NOMO-1 treated with dmso at 0.1 percent for 144 hours (cell line): ENCODE measurements around the gene WDR27.
"Not testable (repeated sequence)": the region's sequence is repeated elsewhere in the genome, so short reads cannot be mapped to it uniquely, and the experiment has no call there.

Source experiments
- DNase-seq: peaks from one replicate; lab custom pipeline; 2025; ENCODE audit not compliant: unreplicated experiment; lab: John Stamatoyannopoulos, UW

Gene WDR27

DNA sequence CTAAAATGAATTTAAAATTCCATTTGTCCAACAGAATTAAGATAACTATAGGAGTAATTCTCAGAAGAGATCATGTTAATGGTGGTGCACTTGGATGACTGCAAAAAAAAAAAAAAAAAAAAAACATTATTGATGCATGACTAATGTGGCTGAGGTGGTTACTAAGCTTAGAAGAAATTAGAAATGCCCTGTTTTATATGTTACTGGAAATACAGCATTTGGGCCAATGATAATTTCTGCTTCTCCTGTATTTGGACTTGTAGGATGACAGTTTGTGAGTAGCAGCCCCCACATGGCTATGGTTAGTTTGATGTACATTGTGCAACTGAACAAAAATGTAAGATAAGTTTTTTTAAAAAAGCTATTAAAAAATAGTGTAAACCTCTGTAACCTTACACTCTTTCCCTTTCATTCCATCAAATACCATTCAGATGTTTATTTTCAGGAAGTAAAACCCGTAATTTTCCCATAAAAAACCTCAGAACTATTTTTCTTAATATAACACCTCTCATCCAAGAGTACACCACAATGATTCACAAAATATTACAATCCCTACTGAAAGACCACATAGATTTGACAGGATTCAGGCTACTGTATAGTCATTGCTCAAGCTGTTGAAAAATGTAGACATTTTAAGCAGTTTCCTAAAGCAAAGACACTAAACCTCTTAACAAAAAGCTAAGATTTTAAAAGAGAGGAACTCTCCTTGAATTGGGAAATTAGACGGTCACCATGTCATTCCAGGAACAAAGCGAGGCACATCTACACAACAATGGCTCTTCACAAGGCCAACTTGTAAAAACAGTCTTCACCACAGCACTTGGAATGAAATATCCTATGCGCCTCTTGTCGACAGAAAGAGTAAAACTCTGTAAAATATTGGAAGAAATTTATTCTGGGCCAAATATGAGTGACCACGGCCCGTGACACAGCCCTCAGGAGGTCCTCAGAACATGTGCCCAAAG lies 83.0 kb downstream of the WDR27 start:
- no peak for DNase-seq

DNA sequence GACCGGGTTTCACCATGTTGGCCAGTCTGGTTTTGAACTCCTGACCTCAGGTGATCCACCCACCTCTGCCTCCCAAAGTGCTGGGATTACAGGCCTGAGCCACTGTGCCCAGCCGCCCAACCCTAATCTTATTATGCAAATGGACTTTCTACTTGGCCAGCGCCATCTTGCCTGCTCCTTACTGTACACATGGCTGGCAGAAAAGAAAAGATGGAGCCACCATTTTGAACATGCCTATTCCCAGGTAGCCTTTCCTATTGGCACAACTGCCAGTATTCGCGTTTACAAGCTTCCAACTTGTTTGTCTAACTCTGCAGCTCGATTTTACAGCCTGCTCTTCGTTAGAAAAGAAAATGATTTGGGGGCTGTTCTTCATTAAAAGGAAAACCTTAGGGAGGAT lies 84.3 kb downstream of the WDR27 start:
- DNase-seq, result no peak

DNA sequence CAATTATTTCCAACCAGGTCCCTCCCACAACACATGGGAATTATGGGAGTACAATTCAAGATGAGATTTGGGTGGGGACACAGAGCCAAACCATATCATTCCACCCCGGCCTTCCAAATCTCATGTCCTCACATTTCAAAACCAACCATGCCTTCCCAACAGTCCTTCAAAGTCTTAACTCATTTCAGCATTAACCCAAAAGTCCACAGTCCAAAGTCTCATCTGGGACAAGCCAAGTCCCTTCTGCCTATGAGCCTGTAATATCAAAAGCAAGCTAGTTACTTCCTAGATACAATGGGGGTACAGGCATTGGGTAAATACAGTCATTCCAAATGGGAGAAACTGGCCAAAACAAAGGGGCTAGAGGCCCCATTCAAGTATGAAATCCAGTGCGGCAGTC lies 93.2 kb downstream of the WDR27 start:
- not testable (repeated sequence) for DNase-seq

DNA sequence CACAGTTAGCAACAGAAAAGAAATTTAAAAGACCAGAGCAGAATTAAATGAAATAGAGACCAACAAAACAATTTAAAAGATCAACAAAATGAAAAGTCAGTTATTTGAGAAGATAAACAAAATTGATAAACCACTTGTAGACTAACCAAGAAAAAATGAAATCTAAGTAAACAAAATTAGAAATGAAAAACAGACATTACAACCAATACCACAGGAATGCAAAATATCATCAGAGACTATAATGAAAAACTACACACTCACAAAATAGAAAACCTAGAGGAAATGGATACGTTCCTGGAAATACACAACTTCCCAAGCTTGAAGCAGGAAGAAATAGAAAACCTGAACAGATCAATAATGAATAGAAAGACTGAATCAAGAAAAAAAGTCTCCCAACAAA lies 97.8 kb downstream of the WDR27 start:
- DNase-seq, result no peak

DNA sequence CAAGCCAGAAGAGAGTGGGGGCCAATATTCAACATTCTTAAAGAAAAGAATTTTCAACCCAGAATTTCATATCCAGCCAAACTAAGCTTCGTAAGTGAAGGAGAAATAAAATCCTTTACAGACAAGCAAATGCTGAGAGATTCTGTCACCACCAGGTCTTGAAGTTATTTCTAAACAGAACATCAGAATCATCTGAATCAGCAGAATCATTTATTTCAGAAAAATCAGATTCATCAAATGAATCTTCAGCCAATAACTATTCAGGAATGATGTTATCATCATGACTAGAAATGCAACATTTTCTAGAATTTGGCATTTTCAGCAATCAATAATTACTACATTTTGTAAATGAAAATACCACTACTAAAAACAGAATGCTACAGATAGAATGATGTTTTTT lies 100.7 kb downstream of the WDR27 start:
- DNase-seq, result not testable (repeated sequence)

DNA sequence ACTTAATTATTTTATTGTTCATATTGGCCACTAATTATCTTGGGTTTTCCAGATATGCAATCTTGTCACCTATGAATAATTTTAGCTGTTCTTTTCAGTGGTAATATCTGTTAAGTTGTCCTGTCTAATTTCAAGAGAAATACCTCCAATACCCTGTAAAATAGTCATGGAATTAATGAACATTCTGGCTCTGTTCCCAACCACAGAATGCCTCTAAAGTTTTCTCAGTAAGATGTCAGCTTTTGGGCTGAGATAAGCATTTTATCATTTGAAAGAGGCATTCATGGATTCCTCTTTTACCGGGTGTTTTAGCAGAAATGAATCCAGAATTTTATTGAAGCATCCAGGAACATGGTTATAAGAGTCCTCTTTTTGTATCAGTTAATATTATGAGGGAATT lies 109.3 kb downstream of the WDR27 start:
- no peak for DNase-seq

DNA sequence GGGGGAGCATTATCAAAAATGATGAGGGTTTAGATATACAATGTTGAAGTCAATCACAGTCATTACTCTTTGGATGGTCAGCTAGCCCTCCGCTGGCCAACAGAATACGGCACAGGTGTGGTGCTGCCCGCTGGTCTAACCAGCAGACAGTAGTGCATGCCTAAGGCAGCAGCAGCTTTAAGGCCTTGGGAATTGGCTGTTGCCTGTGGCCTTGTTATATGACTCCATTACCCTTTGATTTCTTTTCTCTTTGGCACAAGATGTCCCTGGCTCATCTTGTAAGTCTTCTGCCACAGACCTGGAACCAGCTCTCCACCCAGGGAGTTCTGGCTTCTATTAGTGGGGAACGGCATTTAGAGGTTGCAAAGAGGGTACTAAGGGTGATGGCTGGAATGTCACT lies 110.2 kb downstream of the WDR27 start:
- no peak for DNase-seq

DNA sequence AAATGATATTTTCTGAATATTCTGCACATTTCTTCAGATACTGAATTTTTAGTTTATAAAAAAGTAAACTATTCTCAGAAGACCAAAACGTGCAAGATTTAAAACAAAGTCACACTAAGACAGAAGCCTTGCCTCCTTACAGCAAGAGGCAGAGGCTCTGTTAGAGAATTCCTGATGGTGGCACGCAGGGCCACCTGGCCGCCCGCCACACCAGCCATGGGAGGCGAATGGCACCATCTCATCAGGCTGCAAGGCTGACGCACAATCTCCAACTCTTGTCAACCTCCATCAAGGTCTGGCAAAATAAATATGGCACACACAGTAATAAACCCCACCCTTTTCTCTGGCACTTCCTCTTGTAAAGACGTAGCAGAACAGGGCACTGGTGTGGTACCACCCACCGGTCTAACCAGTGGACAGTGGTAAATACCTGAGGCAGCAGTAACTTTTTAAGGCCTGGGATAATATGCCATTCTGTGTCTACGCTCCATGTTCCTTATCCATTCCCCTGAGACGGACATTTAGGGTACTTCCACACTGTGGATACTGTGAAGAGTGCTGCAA lies 111.4 kb downstream of the WDR27 start:
- no peak for DNase-seq

DNA sequence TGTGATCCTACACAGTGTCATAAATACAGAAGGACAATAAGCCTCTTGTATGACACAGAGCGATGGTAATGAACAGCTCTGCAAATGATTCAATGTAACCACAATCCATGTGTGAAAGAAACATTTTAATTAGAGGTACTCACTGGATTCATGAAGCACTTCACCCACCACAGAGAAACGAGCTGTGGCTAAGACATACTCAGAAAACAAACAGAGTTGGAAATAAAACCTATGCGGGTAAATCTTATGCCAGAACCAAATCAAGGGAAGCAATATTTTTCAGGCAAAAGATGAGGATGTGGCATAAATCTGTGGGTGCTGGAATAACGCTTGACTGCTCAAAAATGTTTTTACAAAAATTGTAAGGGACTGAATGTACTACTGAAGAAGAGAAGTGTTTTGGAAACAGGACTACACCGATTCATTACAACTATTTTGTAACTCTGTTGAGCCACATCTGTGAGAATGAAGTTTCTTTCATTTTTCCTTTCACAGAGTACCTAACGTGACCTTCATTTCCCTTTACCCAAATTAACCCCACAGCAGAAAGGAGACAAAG lies 112.1 kb downstream of the WDR27 start:
- no peak for DNase-seq

DNA sequence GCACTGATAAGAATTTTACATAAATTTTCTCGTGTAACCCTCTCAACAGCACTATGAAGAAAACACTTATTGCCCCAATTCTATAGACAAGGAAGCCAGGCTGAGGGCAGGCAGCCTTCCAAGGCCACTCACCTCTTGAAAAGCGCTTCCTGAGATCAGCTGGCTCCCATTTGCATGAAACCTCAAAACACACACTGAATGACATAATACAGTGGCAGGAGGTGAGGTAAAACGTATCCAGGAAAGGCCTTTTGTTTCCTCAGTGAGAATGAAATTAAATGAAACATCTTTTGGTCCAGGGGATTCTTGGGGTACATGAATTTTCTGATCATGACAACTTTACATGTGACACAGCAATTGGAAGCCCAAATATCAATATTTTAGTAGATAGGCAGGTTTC lies 112.5 kb downstream of the WDR27 start:
- no peak for DNase-seq

DNA sequence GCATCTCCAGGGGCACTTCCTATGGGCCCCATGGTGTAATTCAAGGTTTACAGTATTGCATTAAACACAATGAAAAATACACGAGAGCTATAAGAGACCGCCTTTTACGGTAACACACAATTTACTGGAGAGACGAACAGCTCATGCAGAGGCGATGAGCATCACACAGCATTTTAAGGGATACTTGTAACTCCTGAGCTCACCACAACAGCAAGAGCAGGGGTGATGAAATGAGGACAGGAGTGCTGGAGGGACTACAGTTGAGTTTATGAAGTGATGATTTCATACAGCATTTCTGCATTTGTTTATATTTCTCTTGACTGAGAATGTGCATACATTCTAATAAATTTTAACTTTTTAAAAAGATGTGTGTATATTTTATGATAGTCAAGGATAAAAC lies 113.9 kb downstream of the WDR27 start:
- no peak for DNase-seq

DNA sequence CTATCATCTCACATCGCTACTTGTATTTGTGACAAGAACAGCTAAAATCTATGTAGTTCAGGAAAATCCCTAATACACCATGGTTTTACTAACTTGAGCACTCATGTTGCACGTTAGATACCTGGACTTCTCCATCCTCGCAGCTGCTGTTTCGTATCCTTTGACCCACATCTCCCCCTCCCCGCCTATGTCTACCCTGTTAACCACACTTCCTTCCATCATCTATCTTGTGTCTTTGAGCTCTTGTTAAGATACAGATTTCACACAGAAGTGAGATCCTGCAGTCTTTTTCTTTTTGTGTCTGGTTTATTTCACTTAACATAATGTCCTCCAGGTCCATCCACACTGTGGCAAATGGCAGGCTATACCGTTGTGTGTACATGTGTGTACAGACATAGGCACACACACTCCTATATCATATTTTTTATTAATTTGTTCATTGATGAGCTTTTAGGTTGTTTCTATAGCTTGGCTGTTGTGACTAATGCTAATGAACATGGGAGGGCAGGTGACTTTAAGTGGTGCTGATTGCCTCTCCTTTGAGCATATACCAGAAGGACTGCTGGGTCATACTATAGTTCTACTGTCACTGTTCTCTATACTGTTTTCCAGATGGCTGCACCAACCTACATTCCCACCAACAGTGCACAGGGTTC lies 117.8 kb downstream of the WDR27 start:
- no peak for DNase-seq

DNA sequence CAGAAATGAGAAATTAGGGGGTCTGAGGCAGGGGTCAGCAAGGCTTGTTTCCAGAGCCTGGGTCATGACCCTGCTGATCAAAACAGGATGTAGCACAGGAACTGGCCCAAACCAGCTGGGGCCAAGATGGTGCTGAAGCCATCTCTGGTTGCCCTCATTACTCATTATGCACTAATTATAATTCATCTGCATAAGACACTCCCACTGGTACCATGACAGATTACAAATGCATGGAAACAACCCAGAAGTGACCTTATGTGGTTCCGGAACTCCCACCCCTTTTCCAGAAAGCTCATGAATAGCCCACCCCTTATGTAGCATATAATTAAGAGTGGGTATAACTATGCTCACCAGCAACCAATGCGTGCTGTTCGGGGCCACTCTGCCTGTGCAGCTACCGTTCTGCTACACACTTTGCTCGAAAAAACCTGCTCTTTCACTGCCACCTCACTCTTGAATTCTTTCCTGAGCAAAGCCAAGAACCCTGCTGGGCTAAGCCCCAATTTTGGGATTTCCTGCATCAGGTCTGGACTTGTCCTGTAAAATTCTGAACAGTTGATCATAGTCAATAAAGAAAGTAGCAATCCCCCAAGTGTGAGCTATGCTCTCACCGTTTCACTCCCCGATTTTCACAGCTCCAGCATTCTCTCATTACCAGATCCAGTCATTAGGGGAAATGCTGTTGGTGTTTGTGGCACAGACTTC lies 122.3 kb downstream of the WDR27 start:
- no peak for DNase-seq

DNA sequence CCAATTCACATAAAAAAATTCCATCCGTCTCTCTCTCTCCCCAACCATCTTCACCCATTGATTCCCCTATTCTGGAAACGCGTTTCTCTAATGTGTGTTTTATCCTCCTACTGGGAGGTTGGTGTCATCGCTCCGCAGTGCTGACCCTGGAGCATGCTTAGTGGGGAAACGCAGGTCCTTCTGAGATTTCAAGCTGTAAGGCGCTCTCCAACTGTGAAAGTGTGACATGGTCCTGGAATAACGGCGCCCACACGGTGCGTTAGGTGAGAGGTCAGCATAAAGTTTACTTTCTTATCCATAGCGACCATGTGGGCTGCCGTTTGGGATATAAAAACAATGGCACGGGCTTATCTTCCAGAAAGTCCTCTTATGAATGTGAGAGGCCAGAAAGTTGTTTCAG lies 123.9 kb downstream of the WDR27 start:
- DNase-seq, result no peak

DNA sequence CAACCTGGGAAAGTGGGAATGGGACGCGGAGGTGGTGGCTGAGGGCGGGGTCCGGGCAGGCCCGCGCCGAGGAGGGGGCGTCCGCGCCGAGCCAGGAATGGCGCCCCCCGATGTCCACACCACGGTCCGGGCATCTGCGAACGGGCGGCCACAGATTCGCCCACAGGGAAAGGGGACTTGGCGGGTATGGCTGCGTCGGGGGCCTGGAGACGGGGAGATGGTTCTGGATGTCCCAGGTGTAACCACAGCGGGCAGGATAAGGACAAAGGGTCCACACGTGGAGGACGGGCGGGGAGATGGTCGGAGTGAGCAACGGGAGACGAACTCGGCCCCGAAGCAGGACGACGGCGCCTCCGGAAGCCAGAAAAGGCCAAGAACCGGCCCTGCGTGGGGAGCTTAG lies 124.6 kb downstream of the WDR27 start:
- DNase-seq, result no peak

DNA sequence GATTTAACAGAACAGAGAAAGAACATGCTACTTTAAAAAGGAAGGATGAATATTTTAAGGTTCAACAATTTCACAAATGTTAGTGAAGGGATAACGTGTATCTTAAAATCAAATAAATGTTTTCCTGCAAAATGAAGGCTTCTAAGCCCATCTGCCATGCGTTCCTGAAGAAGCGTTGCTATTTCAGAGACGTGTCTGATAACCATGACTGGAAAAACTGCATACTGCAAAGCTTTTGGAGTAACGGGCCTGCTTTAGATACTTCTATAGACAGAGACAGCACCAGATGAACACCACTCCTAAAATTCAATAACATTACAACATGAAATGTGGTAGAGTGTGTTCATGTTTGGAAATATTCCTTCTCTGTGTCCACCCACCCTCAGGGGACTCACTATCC lies 126.0 kb downstream of the WDR27 start:
- DNase-seq, result no peak

DNA sequence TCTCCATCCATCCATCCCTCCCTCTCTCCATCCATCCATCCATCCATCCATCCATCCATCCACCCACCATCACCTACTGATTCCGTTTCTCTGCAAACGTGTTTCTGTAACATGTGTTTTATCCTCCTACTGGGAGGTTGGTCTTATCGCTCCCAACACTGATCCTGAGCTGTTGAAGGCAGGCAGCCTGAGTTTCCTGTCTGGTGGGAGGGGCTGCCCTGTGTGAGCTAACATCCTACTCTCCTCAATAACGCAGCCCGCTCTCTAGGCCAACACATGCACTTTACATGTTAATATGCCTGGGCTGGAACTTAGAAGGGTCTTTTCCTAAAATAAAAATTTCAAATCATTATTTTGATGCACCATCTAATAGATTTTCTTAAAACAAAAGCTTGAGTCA lies 126.5 kb downstream of the WDR27 start:
- DNase-seq, result no peak

DNA sequence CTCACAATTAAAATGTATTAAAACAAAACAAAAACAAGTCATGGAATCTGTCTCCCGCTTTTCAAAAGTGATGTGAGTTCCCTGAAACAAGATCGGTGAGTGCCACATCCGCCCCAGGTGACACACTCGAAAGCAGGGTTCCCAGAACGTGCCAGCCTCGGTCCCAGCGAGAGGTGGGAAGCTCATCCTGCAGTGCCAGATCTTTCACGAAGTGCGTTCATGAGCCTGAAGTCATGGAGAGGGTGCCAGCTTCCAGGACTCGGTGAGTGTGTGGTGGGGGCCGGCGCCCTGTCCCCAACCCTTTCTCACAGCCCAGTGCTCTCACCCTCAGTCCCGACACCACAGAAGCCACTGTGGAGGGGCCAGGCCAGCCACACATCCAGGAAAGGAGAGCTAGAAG lies 127.4 kb downstream of the WDR27 start:
- DNase-seq, result no peak

DNA sequence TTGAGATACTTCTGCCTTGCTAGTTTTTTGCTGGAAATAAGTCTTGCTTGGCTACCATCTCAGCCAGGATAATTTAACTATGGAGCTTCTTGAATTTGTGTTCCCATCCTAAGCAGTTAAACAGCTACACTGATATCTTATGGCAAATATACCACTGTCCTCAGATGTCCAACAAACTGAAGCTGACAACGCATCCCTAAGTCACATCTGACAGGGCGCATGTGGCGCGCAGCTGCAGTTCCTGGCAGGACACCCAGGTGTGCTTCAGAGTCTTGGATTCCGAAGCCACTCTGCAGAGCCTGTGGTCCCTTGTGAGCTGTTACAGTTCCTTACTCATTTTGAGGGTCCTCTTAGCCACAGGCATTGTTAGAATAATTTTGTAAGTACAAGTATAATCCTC lies 127.9 kb downstream of the WDR27 start:
- no peak for DNase-seq

DNA sequence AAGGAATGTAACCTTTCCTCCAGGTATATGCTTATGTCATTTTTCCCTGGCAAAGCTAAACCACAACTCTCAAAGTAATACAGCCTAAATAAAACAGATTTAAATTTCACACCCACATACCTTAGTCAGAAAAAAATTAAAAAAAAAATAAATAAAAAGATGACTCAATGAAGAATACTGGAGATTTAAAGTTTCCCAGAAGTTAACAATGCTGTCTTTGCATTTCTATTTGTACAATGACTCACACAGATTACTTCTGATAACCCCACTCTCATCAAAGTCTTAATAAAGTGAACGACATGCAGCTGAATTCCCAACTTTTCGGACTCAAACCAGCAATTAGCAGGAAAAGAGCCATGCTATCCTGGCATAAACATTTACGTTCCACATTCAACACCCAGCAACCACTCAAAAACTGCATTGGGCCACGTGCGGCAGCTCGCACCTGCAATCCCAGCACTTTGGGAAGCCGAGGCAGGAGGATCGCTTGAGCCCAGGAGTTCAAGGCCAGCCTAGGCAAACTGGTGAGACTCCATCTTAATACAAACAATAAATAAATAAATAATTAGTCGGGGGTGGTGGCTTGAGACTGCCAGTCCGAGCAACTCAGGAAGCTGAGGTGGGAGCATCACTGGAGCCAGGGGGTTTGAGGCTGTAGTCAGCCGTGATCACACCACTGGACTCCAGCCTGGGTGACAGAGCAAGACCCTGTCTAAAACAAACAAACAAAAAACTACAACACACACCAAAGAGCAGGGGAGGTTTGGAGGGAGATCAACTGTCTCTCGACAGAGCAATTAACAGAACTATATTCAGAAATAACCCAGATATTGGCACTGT lies 130.5 kb downstream of the WDR27 start:
- DNase-seq, result no peak
